CD4-positive, alpha-beta T cell treated with Interferon gamma for 1 hour (primary cell): ENCODE results near the gene FH.

Source experiments
- DNase-seq: peaks from one replicate; pipeline ENCODE4 v3.0.0-alpha.2; 2020

Gene FH

DNA sequence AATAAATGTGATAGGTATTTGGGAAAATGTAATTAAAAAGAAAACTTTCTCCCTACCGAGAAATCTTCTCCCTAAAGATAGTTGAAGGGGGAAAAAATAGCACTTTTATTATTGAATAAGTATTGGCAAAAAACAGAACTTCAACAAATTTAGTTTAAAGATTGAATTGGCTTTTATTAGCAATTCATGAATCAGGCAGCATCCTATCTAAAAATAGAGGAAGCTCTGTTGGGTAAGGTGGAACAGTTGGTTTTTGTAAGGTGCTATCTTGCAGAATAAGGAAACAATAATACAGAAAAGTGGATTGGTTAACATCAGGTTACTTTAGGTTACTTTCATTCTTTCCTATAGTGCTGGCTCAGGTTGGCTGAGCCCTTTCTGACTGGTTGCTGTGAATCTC is 62.8 kb downstream of the FH start:
- DNase-seq, result no peak

DNA sequence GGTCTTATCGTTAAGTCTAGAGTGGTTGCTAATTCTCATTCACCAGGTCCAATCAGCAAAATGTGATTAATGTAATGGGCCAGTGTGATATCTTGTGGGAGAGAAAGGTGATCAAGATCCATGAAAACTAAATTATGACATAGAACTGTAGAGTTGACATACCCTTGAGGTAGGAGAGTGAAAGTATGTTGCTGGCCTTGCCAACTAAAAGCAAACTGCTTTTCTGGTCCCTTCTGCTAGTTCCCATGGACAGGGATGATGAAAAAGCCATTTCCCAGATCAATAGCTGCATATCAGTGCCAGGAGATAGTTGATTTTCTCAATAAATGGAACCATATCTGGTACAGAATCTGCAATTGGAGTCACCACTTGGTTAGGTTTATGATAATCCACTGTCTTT is 65.8 kb downstream of the FH start:
- no peak for DNase-seq

DNA sequence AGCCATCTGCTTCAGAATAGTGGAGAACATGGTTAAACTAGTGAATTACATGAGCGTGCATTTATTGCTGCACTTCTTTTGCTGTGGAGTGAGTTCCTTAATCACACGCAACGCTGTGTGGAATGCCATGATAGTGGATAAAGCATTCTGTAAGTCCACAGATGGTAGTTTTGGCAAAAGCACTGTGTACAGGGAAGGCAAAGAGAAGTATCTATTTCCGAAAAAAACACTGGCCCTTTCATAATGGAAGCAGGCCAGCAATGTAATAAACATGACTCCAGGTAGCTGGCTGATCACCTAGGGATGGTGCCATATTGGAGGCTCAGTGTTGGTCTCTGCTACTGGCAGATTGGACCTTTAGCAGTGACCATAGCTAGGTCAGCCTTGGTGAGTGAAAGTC is 67.6 kb downstream of the FH start:
- no peak for DNase-seq
